ENCODE data around the gene CNOT1. TPM values are rescaled to one million over a fixed set of nuclear protein-coding genes. Genes with fewer than 3 reads are reported as not detected.

Gene CNOT1
- polyA plus RNA-seq, 1 experiment = 151 TPM

DNA sequence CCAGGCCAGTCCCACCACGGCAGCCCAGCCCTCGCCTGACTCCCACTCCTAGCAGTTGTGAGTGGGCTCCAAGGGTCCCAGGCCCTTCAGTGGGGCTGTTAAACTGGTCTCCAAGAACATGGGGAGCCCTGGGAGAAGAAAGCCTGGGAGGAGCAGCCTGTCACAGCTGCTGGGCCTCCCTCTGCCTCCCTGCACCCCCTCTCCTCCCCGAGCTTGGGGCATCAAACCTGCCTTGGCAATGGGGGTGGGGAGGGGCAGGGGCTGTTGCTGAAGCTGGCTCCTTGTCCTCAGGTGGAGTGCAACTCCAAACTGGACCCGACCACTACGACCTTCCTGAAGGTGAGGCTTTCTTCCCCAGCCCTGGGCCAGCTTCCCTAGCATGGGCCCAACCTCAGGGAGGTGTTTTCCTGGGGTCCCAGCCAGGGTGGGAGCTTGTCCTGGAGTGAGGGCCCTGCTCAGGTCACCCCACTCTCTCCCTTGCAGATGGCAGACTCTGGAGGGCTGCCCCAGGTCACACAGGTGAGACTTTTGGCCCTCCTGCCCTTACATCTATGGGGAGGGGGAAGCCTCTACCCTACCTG is 120.9 kb downstream of the CNOT1 start:
- ChIA-PET CTCF (no interaction called here), POLR2A (interaction anchor here (0.7 kb wide), 1 partner anchor 9 kb away, joined by 3 read pairs; the partner anchor contains the start of gene NDRG4)
- Histone ChIP-seq H3K27me3 (ENCODE audit: control insufficient read depth, insufficient read depth, low read length) (no peaks in the 10 kb centered on the region), H3K4me3 (ENCODE audit: low read depth, low read length) (no peak overlapping the region), H3K9me3 (ENCODE audit: control insufficient read depth, insufficient read depth, low read length) (no peaks in the 10 kb centered on the region), H3K27ac (ENCODE audit: low read depth, low read length) (no peak overlapping the region)
- TF ChIP-seq, protein P1, sequence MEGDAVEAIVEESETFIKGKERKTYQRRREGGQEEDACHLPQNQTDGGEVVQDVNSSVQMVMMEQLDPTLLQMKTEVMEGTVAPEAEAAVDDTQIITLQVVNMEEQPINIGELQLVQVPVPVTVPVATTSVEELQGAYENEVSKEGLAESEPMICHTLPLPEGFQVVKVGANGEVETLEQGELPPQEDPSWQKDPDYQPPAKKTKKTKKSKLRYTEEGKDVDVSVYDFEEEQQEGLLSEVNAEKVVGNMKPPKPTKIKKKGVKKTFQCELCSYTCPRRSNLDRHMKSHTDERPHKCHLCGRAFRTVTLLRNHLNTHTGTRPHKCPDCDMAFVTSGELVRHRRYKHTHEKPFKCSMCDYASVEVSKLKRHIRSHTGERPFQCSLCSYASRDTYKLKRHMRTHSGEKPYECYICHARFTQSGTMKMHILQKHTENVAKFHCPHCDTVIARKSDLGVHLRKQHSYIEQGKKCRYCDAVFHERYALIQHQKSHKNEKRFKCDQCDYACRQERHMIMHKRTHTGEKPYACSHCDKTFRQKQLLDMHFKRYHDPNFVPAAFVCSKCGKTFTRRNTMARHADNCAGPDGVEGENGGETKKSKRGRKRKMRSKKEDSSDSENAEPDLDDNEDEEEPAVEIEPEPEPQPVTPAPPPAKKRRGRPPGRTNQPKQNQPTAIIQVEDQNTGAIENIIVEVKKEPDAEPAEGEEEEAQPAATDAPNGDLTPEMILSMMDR (IDR thresholded peaks at IDR 0.05; ENCODE audit: low read depth, low read length) = no peak
- no peak for DNase-seq (ENCODE audit: low read depth, low spot score)

DNA sequence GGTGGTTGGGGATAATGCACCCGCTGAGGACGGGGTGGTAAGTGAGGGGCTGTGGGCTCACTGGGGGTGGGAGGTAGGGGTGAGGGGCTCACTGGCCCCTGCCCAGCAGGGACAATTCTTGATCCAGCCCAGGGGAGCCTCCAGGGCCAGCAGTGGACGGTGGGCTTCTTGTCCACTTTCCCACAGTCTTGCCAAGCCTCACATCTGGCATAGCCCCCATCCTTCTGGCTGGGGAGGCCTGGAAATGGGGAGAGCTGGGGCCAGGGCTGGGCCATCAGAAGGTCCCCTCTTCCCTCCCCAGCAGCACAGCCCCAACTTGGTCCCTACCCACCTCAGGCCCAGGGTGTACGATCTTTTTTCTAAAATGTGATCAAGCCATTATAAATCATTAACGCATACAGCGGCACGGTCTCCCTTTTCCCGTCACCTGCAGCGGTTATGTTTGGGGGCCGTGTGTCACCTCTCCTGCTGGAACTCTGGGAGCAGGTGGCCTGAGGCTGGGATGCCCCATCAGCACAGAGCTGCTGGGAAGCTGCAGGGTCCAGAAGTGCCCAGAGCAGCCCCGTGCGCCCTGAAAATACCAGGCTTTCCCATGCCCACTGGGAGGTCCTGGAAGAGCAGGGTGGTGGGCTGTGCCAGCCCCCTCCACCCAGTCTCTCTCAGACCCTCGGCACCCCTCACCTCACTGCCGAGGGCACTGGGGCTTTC is 121.5 kb downstream of the CNOT1 start:
- H3K27me3 ChIP-seq (ENCODE audit: control insufficient read depth, insufficient read depth, low read length) = no peaks in the 10 kb centered on the region
- DNase-seq (ENCODE audit: low read depth, low spot score) = no peak
- ChIA-PET CTCF (no interaction called here), POLR2A (interaction anchor here (0.7 kb wide), 1 partner anchor 8 kb away, joined by 3 read pairs; the partner anchor contains the start of gene NDRG4)
- H3K27ac ChIP-seq (ENCODE audit: low read depth, low read length) = no peak overlapping the region
- H3K9me3 ChIP-seq (ENCODE audit: control insufficient read depth, insufficient read depth, low read length) = no peaks in the 10 kb centered on the region
- TF ChIP-seq, protein P1 (IDR thresholded peaks at IDR 0.05; ENCODE audit: low read depth, low read length) = no peak
- no peak overlapping the region for H3K4me3 ChIP-seq (ENCODE audit: low read depth, low read length)

DNA sequence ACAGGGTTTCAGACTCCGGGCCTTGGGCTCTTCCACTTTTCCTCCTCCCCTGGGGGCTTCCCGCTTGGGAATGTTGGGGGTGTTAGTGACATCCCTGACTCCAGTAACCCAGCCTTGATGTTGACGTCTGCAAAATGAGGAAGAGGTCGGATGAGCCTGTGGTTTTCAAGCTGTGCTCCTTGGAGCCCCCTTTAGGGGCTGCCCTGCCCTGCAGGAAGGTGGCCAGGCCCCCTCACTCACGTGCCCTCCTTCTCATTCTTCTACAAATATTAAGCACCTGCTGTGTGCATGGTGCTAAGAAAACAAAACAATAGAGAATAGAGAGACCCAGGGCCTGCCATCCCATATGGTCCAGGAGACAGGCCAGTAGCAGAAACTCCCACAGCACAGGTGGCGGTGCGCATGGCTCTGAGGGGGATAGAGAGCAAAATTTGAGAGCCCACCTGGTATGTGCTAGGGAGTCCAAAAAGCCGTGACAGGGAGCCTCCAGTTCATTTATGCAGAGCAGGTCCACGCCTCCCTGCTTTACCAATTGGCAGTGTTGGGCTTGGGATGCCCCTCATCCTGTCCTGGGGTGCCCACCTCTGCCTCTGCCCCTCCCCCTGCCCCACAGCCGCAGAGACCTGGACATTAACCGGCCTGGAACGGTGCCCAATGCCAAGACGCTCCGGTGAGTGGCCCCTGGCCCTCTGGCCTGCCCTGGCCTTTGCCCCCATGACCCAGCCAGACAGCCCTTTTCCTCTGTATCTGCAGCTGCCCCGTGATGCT is 122.2 kb downstream of the CNOT1 start:
- H3K9me3 ChIP-seq (ENCODE audit: control insufficient read depth, insufficient read depth, low read length) = no peaks in the 10 kb centered on the region
- TF ChIP-seq, protein P1 (IDR thresholded peaks at IDR 0.05; ENCODE audit: low read depth, low read length) = no peak
- ChIA-PET CTCF (no interaction called here), POLR2A (no interaction called here)
- no peak for DNase-seq (ENCODE audit: low read depth, low spot score)
- H3K27me3 ChIP-seq (ENCODE audit: control insufficient read depth, insufficient read depth, low read length) = no peaks in the 10 kb centered on the region
- no peak overlapping the region for H3K27ac ChIP-seq (ENCODE audit: low read depth, low read length)
- H3K4me3 ChIP-seq (ENCODE audit: low read depth, low read length) = no peak overlapping the region

- no peak for DNase-seq (ENCODE audit: low read depth, low spot score)
- Histone ChIP-seq H3K4me3 (ENCODE audit: low read depth, low read length) (no peak overlapping the region), H3K27ac (ENCODE audit: low read depth, low read length) (no peak overlapping the region), H3K27me3 (ENCODE audit: control insufficient read depth, insufficient read depth, low read length) (no peaks in the 10 kb centered on the region), H3K9me3 (ENCODE audit: control insufficient read depth, insufficient read depth, low read length) (no peaks in the 10 kb centered on the region)
- TF ChIP-seq, protein P1 (IDR thresholded peaks at IDR 0.05; ENCODE audit: low read depth, low read length) = no peak
- CTCF ChIA-PET = interaction anchor here (0.6 to 1.5 kb wide), 3 partner anchors 11 to 380 kb away, joined by 3 to 7 read pairs (median 5); no protein-coding TSS in a partner anchor
- POLR2A ChIA-PET = no interaction called here
These were observed 123.1 kb downstream of the CNOT1 start for GRCh38 chr16:58506241-58507194.

Data from AG04450 (cell line).